CD4-positive, alpha-beta T cell treated with Interferon gamma for 1 hour (primary cell): Measurements from ENCODE around the gene CELSR2.

ENCODE experiments used
- DNase-seq: peaks from one replicate; pipeline ENCODE4 v3.0.0-alpha.2; 2020

Gene CELSR2

DNA sequence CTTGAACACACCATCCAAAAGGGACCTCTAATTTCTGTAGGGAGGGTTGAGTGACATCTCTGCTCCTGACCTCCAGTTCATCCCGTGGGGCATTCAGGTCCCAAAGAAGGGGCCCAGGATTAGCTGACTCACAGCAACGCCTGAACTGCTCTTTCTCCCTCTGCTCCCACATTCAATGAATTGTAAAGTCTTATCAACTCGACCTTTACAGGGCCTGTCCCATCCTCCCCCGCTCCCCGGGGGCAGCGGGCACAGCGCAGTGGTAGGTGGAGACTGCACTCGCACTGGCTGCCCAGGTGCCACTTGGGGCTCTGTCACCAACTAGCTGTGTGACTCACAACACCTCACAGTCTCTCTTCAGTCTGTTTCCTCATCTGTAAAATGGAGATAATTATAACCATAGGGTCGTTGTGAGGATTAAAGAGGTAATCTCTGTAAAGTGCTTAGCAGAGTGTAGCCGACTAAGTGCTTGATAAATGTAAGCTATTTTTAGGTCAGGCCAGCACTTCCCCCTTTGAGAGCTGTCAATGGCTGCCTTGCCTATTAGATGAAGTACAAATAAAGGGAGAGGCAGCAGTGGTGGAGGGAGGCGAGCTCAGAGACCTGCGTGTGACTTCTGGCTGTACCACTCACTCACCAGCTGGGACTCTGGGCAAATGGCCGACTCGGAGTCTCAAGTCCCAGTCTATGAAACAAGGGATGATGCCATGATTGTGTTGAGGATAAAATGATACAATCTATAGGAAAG, 58.1 kb downstream of the CELSR2 start:
- peak; percentile 10 for DNase-seq

DNA sequence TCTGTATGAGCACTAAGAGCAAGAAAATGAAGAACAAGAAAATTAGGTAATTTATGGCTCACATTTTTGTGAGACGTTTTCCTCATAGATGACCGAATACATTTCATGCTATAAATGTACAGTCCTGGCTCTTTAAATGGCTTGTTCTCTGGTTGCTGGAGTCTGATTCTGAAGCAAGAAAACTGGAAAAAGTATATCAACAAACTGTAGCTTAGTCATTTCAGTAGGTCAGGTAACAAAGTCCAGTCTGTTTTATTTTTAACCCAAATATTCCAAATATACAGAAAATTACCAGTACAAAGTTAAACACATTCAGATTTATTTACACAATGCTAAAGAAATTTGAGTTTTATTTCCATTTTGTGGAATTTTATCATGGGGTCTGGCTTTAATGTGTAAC, 60.0 kb downstream of the CELSR2 start:
- DNase-seq, result no peak

DNA sequence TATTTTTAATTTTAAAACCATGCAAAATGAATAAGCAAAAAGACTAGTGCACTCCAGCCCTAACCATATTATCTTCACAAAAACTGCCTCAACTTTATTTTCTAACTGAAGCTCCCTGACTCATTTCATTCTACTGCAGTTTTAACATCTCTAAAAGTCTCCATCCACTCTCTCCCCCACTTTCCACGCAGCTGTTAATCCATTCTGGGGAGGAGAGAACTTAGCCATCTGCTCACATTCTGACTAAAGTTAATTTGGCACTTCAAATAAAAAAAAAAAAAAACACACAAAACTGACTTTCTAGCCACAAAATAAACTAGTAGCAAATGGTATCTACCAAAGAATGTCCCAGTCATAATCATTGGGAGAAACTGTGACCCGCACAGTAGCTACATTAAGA, 62.9 kb downstream of the CELSR2 start:
- no peak for DNase-seq

DNA sequence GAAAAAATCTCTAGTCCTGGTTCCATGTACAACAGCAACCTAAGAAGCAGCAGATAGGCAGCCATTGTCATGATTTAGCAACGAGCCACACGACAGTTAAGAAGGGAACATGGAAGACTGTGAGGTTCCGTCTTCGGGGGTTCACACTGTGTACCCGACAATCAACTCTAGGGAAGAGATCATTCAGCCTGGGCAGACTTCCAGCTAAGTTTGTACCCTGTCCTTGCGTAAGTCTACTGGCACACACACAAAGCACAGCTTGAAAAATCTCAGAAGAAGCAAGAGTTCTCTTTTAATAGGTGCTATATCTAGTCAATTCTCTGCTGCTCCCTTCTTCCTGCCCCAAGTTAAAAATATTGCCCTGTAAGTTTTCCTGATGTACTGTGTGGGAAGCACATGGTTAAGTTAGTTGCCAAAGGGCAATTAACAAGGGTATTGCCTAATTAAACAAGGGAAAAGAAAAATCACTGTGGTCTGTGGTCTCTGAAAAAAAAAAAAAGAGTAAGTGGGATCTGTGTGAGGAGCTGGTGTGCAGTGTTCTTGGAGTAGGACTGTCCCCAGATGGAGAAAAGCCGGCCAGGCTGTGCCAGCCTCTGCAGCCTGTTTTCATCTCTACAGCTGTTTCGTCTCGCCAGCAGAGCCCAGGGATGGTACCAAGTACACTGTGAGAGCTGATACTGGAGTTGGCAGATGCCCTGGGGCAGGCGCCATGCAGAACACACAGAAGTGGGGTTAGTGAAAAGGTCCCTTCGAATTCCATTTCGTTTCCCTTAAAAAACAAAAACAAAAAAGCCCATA, 63.8 kb downstream of the CELSR2 start:
- no peak for DNase-seq

DNA sequence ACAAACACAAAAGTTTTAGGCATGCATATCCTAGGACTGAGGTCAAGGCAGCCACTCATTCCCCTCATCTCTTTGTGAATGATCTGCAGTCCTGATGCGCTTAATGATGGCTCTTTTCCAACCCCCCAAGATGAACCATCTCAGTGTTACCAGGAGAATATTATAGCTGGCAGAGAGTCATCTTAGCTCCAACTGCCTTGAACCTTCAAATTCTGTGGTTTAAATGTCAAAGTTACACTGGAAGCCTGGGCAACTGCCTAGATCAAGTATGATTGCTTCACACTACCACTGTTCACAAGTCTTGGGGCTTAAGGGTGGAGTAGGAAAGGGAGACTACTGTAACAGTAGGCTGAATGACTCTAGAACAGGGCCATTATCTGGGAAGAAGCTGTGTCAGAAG, 65.5 kb downstream of the CELSR2 start:
- DNase-seq, result no peak

DNA sequence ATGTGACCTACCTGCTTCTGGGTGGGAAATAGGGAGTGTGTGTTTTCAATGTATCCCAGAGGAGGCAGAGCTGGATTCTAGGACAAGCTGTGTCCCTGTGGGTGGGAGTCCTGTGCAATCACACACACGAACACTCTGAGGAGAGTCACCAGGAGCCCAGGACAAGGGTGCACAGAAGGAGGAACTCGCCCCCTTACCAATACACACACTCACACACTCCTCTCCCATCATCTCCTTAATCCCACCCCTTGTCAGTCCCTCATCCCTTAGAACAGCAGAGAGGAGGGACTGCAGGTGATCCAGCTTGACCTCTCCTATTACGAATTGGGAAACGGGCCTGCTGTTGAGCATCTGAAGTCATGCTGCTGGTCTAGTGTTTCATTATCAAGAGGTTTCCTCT, 65.9 kb downstream of the CELSR2 start:
- DNase-seq, result no peak

DNA sequence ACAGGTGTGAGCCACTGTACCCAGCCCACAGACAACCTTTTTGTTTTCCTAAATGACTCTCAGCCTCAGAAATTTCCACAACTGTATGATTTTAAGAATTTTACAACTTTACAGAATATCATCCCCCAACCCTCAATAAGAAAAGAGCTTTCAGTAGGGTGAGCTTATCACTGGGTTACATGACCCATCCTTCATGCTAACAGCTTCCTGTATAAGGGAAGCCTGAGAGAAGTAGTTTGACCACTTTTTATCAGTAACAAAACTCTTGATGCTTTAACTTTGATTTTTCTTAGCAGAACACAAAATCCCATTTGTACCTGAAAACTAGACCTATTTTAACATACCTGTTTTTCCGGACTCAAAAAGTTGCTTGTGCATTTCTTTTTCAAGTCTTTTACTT, 67.2 kb downstream of the CELSR2 start:
- DNase-seq, result no peak

DNA sequence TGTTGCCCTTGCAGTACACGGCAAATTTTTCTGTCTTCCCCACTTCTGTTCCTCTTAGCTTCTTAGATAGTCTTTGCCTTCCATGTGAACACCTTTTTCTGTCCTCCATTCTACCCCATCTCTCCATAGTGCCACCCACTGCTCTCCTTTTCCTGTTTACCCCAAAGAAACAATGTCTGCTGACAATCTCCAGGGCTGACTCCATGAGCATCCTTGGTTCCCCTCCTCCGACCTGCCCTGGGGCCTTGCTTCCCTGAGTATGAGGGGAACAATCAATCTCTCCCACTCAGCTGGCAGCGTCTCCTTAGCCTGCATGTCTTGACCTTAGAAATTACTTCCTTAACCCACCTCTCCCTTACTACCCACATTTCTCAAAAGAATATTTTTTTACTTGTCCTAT, 69.8 kb downstream of the CELSR2 start:
- DNase-seq, result no peak

DNA sequence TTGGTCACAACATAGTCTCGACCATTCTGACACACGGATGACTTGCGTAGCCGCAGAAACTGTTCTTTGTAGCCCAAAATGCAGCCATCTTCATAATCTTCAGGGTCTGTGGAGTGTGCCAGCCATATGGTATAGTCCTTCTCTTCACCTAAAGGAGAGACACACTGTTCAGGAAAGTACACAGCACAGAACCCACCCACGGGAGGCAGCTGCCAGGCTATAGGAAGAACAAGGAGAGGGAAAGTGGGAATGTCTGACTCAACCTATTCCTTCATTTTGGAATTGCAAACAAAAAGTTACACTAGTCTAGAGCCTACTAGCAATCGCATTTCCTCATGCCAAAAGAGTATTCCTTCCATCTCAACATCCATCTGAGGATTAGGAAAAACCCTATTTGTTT, 73.6 kb downstream of the CELSR2 start:
- DNase-seq, result no peak
